Vagina (tissue), 2 donors: ENCODE results near the gene MPPED1. TPM values are rescaled to one million over a fixed set of nuclear protein-coding genes. Genes with fewer than 3 reads are reported as not detected.

Source experiments
- DNase-seq, 2 donors: peaks; one replicate each; pipeline ENCODE4 v3.0.0-alpha.2; 2017; ENCODE audit errors: extremely low spot score in 2 of 2
- H3K27ac ChIP-seq: fragments of 200-600 bp; sonication (generic); one replicate; pipeline ENCODE4 v1.5.1; 2019
- H3K27me3 ChIP-seq: fragments of 200-600 bp; sonication (generic); one replicate; pipeline ENCODE4 v1.5.1; 2019
- H3K36me3 ChIP-seq, 2 donors: fragments of 200-600 bp; sonication (generic); one replicate each; pipeline ENCODE4 v1.5.1; 2017 to 2019
- H3K4me1 ChIP-seq: fragments of 200-600 bp; sonication (generic); one replicate; pipeline ENCODE4 v1.5.1; 2019
- H3K4me3 ChIP-seq, 2 donors: fragments of 200-600 bp; sonication (generic); 1 replicate in 1 of 2; 2 replicates in 1 of 2; pipeline ENCODE4 v1.5.1; 2016 to 2019
- H3K9me3 ChIP-seq: fragments of 200-600 bp; sonication (generic); one replicate; pipeline ENCODE4 v1.5.1; 2019
- CTCF ChIP-seq, 3 experiments: fragments of 450-650 bp in 2 of 3; fragments of 200-600 bp in 1 of 3; sonication (generic) in 1 of 3; IDR thresholded peaks; one replicate each; pipeline ENCODE4 v1.5.1; 2017 to 2019; ENCODE audit warnings: antibody characterized with exemption in 3 of 3, mild to moderate bottlenecking in 2 of 3, moderate library complexity in 2 of 3
- POLR2A ChIP-seq, 2 donors: fragments of 450-650 bp; IDR thresholded peaks; one replicate each; pipeline ENCODE4 v1.6.1; 2017; ENCODE audit warnings: antibody characterized with exemption in 2 of 2, mild to moderate bottlenecking in 2 of 2, moderate library complexity in 2 of 2
- POLR2AphosphoS5 ChIP-seq, 2 donors: sonication (generic); formaldehyde crosslinking; IDR thresholded peaks; one replicate each; pipeline ENCODE4 v1.9.0; 2017; ENCODE audit warnings: antibody characterized with exemption in 2 of 2, mild to moderate bottlenecking in 2 of 2, low read depth in 1 of 2; ENCODE audit not compliant: insufficient read depth in 1 of 2
- intact Hi-C: fragments of 100-400 bp; cut with DNase I; formaldehyde crosslinking; loops from one replicate; pipeline ENCODE4 v1.15.1; 2023
- total RNA-seq: library from RNA; depleted of rRNA; stranded (reverse); fragments of >200 nt; gene quantifications from one replicate; pipeline ENCODE4 v1.2.3, GENCODE V29; 2016

Gene MPPED1
- total RNA-seq, 1 donor from 2014 or later = 0.49 TPM

GRCh38 chr22:43426816-43427215, 15.0 kb downstream of the MPPED1 start:
- no peak overlapping the region for H3K27ac ChIP-seq
- TF ChIP-seq POLR2A (IDR thresholded peaks at IDR 0.05) (no peak), POLR2AphosphoS5 (IDR thresholded peaks at IDR 0.05; ENCODE audit: insufficient read depth in 1 of 2, low read depth in 1 of 2) (no peak), CTCF (IDR thresholded peaks at IDR 0.05) (no peak)
- no peaks in the 10 kb centered on the region for H3K4me1 ChIP-seq
- H3K36me3 ChIP-seq = no peaks in the 10 kb centered on the region
- intact Hi-C loops = no loop called here
- DNase-seq = no peak
- no peaks in the 10 kb centered on the region for H3K9me3 ChIP-seq
- no peaks in the 10 kb centered on the region for H3K27me3 ChIP-seq
- no peak overlapping the region for H3K4me3 ChIP-seq

GRCh38 chr22:43427296-43428004, 15.6 kb downstream of the MPPED1 start:
- intact Hi-C loops = no loop called here
- Histone ChIP-seq H3K4me3 (no peak overlapping the region), H3K9me3 (no peaks in the 10 kb centered on the region), H3K4me1 (no peaks in the 10 kb centered on the region), H3K27ac (no peak overlapping the region), H3K27me3 (no peaks in the 10 kb centered on the region), H3K36me3 (no peaks in the 10 kb centered on the region)
- no peak for DNase-seq
- no peak for TF ChIP-seq POLR2A (IDR thresholded peaks at IDR 0.05)
- no peak for TF ChIP-seq CTCF (IDR thresholded peaks at IDR 0.05)
- no peak for TF ChIP-seq POLR2AphosphoS5 (IDR thresholded peaks at IDR 0.05; ENCODE audit: insufficient read depth in 1 of 2, low read depth in 1 of 2)

- Histone ChIP-seq H3K4me1 (no peaks in the 10 kb centered on the region), H3K9me3 (no peaks in the 10 kb centered on the region), H3K27ac (no peak overlapping the region), H3K36me3 (no peaks in the 10 kb centered on the region), H3K27me3 (no peaks in the 10 kb centered on the region), H3K4me3 (no peak overlapping the region)
- DNase-seq = no peak
- no peak for TF ChIP-seq POLR2AphosphoS5 (IDR thresholded peaks at IDR 0.05; ENCODE audit: insufficient read depth in 1 of 2, low read depth in 1 of 2)
- no peak for TF ChIP-seq POLR2A (IDR thresholded peaks at IDR 0.05)
- no peak for TF ChIP-seq CTCF (IDR thresholded peaks at IDR 0.05)
- intact Hi-C loops = no loop called here
Measured at GRCh38 chr22:43428005-43428485, 16.2 kb downstream of the MPPED1 start.

- intact Hi-C loops = no loop called here
- H3K4me1 ChIP-seq = no peaks in the 10 kb centered on the region
- no peak overlapping the region for H3K4me3 ChIP-seq
- H3K36me3 ChIP-seq = no peaks in the 10 kb centered on the region
- no peaks in the 10 kb centered on the region for H3K27me3 ChIP-seq
- no peak overlapping the region for H3K27ac ChIP-seq
- H3K9me3 ChIP-seq = no peaks in the 10 kb centered on the region
- TF ChIP-seq POLR2AphosphoS5 (IDR thresholded peaks at IDR 0.05; ENCODE audit: insufficient read depth in 1 of 2, low read depth in 1 of 2) (no peak), CTCF (IDR thresholded peaks at IDR 0.05) (no peak), POLR2A (IDR thresholded peaks at IDR 0.05) (no peak)
- DNase-seq = no peak
Measured at GRCh38 chr22:43428521-43428920, 16.7 kb downstream of the MPPED1 start.

GRCh38 chr22:43429426-43429825, 17.6 kb downstream of the MPPED1 start:
- no peak for TF ChIP-seq CTCF (IDR thresholded peaks at IDR 0.05)
- TF ChIP-seq POLR2A (IDR thresholded peaks at IDR 0.05) = no peak
- no peak for TF ChIP-seq POLR2AphosphoS5 (IDR thresholded peaks at IDR 0.05; ENCODE audit: insufficient read depth in 1 of 2, low read depth in 1 of 2)
- DNase-seq = no peak
- no peaks in the 10 kb centered on the region for H3K9me3 ChIP-seq
- H3K4me3 ChIP-seq = no peak overlapping the region
- no peaks in the 10 kb centered on the region for H3K27me3 ChIP-seq
- no peak overlapping the region for H3K27ac ChIP-seq
- intact Hi-C loops = no loop called here
- no peaks in the 10 kb centered on the region for H3K36me3 ChIP-seq
- no peaks in the 10 kb centered on the region for H3K4me1 ChIP-seq
